Left renal cortex interstitium (tissue), 4 donors: ENCODE measurements around the gene MED12L. TPM values are rescaled to one million over a fixed set of nuclear protein-coding genes. Genes with fewer than 3 reads are reported as not detected.

Experiments
- DNase-seq, 4 donors: peaks; one replicate each; pipeline ENCODE4 v3.0.0-alpha.2; 2013; ENCODE audit warnings: low read depth in 4 of 4, low spot score in 2 of 4, missing footprints in 1 of 4
- polyA plus RNA-seq, 4 donors: library from polyadenylated mRNA; unstranded; fragments of 120-200 nt; gene quantifications; one replicate each; pipeline ENCODE4 v1.2.1, GENCODE V29; 2013; ENCODE audit not compliant: insufficient read length in 4 of 4

MED12L gene
- polyA plus RNA-seq, 4 donors: 1.6 to 3.0 (median 2.2) TPM

GRCh38 chr3:151204530-151205402 lies 119.3 kb downstream of the MED12L start:
- no peak for DNase-seq

DNA sequence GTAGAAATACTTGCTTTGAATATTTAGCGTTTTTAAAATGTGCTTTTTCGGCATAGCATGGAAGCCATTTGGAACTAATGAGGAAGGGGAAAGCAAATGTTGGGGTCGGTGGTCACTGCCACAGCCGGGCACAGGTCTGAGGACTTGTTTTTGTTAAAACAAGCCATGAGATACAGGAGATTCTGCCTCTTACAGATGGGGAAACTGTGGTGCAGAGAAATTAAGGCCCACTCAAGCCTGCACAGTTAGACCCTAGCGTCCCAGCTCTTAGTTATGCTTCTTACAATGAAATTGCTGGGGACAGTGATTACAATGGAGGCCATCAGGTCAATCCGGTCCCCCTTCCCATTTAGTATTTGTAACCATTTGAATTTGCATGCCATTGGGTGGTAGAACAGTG lies 120.0 kb downstream of the MED12L start:
- DNase-seq: no peak

- DNase-seq: no peak
Measured at GRCh38 chr3:151206201-151206600, 120.7 kb downstream of the MED12L start.

- no peak for DNase-seq
Measured at GRCh38 chr3:151209654-151210053, 124.2 kb downstream of the MED12L start.

GRCh38 chr3:151210676-151211381 lies 125.4 kb downstream of the MED12L start:
- no peak for DNase-seq

GRCh38 chr3:151213151-151213550 lies 127.7 kb downstream of the MED12L start:
- no peak for DNase-seq

DNA sequence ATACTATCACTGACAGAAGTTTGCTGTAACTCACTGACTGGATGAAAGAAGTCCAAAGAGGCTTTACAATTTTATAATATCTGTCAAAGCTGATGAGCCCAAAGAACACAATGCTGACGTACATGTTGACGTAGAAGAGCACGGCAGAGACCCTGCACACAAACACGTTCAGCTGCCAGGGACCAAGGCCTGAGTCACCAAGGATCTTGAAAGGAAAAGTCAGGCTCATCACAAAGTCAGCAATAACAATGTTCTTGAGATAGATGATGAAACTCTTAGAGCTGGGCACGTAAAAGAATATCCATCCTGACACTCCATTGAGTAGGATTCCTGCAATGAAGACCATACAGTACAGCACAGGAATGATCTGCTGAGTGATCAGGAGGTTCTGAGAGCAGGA lies 128.4 kb downstream of the MED12L start:
- no peak for DNase-seq

GRCh38 chr3:151214459-151214858 lies 129.0 kb downstream of the MED12L start:
- no peak for DNase-seq

- no peak for DNase-seq
Measured at GRCh38 chr3:151216641-151217607, 131.5 kb downstream of the MED12L start.

- DNase-seq: no peak
Measured at GRCh38 chr3:151218136-151218535, 132.7 kb downstream of the MED12L start.

GRCh38 chr3:151219056-151219455 lies 133.6 kb downstream of the MED12L start:
- no peak for DNase-seq

DNA sequence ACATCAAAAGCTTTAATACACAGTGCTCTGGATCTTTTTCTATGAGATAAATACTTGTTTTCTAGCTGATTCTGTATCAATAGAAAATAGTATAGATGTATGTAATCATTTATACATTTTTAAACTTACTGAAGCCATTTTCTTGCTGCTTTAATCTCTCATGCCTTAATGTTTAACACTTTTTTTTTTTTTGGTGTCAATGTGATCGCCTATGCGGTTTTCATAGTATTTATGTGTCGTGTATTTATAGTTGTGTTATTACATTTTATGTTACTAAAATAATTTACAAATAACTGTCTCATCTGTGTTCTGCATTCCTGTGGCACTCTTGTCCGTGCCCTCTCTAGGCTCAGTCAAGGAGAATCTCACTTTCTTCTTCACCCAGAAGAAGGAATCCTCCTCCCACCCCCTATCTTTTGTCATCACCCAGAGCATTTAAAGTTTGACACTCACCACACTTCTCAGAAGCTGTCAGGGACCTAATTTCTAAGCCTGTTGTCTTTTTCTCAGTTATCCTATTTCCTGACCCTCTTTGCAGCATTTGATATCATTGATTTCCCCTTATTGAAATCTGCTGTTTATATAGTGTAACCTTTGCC lies 138.9 kb downstream of the MED12L start:
- DNase-seq: no peak

DNA sequence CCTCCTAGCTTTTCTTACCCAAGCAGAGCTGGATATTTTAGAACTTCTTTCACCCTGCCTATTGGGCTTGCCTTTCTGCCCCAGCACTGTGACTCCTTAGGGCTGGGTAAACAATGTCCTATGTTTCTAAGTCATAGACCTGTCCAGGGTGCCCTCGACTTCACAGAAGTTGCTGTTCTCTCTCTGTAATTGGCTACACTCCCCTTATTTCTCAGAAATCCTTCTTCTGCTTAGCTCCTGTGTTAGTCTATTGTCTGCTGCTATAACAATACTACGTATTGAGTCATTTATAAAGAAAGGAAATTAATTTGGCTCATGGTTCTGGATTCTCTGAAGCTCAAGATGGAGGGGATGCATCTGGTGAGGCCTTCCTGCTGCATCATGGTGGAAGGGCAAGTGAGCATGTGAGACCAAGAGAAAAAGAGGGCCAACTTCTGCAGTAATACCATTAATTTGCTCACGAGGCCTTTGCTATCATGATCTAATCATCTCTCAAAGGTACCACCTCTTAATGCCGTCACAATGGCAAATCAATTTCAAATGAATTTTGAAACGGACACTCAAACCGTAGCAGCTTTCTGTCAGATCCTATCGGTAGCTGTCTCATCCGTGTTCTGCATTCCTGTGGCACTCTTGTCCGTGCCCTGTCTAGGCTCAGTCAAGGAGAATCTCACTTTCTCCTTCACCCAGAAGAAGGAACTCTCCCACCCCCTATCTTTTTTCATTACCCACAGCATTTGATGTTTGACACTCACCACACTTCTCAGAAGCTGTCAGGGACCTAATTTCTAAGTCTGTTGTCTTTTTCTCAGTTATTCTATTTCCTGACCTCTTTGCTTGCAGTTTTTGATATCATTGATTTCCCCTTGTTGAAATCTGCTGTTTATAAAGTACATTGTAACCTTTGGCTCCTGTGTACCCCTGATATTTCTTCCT lies 139.8 kb downstream of the MED12L start:
- no peak for DNase-seq

- no peak for DNase-seq
Measured at GRCh38 chr3:151226088-151226563, 140.7 kb downstream of the MED12L start.

- no peak for DNase-seq
Measured at GRCh38 chr3:151226825-151227224, 141.4 kb downstream of the MED12L start.

- DNase-seq: no peak
Measured at GRCh38 chr3:151227266-151227806, 141.9 kb downstream of the MED12L start.

DNA sequence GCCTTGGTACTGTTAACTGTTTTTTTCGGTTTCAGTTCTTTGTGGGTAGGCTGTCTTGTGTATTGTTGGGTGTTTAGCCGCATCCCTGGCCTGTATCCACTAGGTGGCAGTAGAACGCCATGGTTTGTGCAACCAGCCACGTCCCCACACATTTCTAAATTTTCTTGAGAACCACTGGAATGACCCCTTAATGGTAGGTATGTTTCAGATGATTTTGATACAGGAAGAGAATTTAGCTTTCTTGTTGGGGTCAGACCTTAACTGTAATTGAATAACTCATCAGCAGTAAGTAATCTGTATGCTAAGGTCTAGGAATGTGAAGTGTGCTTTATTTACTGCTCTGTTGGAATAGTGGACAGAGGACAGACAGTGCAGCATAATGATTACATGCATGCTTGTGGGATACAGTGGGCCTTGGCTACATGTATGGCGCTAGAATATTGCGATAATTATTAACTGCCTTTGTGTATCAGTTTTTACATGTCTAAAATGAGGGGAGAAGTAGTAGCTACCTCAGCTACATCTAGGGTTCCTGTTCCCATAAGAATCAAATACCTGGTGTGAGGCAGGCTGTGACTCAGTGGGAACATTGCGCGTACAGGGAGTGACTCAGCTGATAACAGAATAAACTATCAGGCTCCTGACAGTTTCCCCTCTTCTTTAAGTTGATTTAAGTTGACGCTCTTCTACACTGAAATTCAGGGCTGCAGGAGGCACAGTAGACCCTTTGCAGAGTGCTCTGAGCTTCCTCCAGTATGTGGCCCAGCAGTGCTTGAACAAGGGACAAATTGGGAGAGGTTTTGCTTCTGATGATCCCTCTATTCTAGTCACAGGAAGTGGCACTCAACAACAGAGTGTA lies 142.6 kb downstream of the MED12L start:
- peak; percentile 50 to 78 (median 60) for DNase-seq

DNA sequence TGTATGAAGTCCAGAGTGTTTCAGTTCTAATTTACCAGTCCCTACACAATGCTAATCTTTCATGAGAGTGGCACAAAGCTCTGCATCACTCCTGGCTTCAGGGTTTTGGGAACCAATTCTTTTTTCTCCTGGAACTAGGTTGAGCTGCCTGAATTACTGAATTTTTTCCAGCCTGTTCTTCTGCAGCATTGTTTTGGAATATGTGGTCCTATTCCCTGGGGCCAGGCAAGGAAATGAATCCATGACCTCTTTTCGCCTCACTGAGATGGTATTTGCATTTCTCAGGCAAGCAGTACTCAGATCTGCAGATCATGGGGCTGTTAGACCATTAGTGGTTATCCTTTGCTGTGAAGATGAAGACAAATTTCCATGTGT lies 143.2 kb downstream of the MED12L start:
- no peak for DNase-seq
